HG03354 (cell line): ENCODE data around the gene TXLNB.
"Not testable (repeated sequence)": the region's sequence is repeated elsewhere in the genome, so short reads cannot be mapped to it uniquely, and the experiment has no call there.

Experiments used
- ATAC-seq: cut with Tn5 transposase; IDR thresholded peaks from one replicate; pipeline ENCODE4 v1.9.1; 2021; ENCODE audit warnings: mild to moderate bottlenecking; ENCODE audit not compliant: unreplicated experiment, poor library complexity, severe bottlenecking

The TXLNB gene

GRCh38 chr6:139313784-139314545 lies 22.2 kb upstream of the TXLNB start:
- no peak for ATAC-seq

GRCh38 chr6:139313229-139313628 lies 21.4 kb upstream of the TXLNB start:
- ATAC-seq = no peak

- ATAC-seq = no peak
Measured at GRCh38 chr6:139311831-139312230, 20.0 kb upstream of the TXLNB start.

GRCh38 chr6:139308936-139309603 lies 17.3 kb upstream of the TXLNB start:
- no peak for ATAC-seq

- ATAC-seq = peak; percentile 85
Measured at GRCh38 chr6:139308286-139308916, 16.6 kb upstream of the TXLNB start.

- ATAC-seq = no peak
Measured at GRCh38 chr6:139306291-139306981, 14.6 kb upstream of the TXLNB start.

- no peak for ATAC-seq
Measured at GRCh38 chr6:139303185-139303584, 11.4 kb upstream of the TXLNB start.

GRCh38 chr6:139297921-139298320 lies 6.1 kb upstream of the TXLNB start:
- no peak for ATAC-seq

GRCh38 chr6:139296927-139297326 lies 5.1 kb upstream of the TXLNB start:
- ATAC-seq = no peak

- ATAC-seq = no peak
Measured at GRCh38 chr6:139295901-139296300, 4.1 kb upstream of the TXLNB start.

- no peak for ATAC-seq
Measured at GRCh38 chr6:139294090-139294489, 2.3 kb upstream of the TXLNB start.

GRCh38 chr6:139293230-139293629 lies 1.4 kb upstream of the TXLNB start:
- not testable (repeated sequence) for ATAC-seq

GRCh38 chr6:139290787-139291311 lies 949 bp downstream of the TXLNB start:
- ATAC-seq = peak; percentile 81

GRCh38 chr6:139289233-139289632 lies 2.6 kb downstream of the TXLNB start:
- ATAC-seq = no peak

GRCh38 chr6:139288496-139289040 lies 3.2 kb downstream of the TXLNB start:
- no peak for ATAC-seq

- ATAC-seq = no peak
Measured at GRCh38 chr6:139287868-139288267, 3.9 kb downstream of the TXLNB start.

GRCh38 chr6:139286438-139286837 lies 5.4 kb downstream of the TXLNB start:
- ATAC-seq = not testable (repeated sequence)

GRCh38 chr6:139285590-139285989 lies 6.2 kb downstream of the TXLNB start:
- no peak for ATAC-seq

- ATAC-seq = no peak
Measured at GRCh38 chr6:139284789-139285188, 7.0 kb downstream of the TXLNB start.

- no peak for ATAC-seq
Measured at GRCh38 chr6:139282684-139283083, 9.1 kb downstream of the TXLNB start.
